ENCODE measurements around the gene LDAH.

The LDAH gene

GRCh38 chr2:20647738-20648137 lies 175.2 kb downstream of the LDAH start (continued):
- no peak for TF ChIP-seq POU6F1 (CRISPR knock-in tag; IDR thresholded peaks at IDR 0.05; ENCODE audit: borderline replicate concordance, low read depth)
- no peak for TF ChIP-seq CSDC2 (CRISPR knock-in tag; IDR thresholded peaks at IDR 0.05)
- TF ChIP-seq SNAI2 (CRISPR knock-in tag; IDR thresholded peaks at IDR 0.05): no peak

GRCh38 chr2:20647211-20647610 lies 175.7 kb downstream of the LDAH start:
- TF ChIP-seq TSHZ2 (CRISPR knock-in tag; IDR thresholded peaks at IDR 0.05) (no peak), ARNTL (CRISPR knock-in tag; IDR thresholded peaks at IDR 0.05; ENCODE audit: borderline replicate concordance, low read depth) (no peak), PPARA (CRISPR knock-in tag; IDR thresholded peaks at IDR 0.05; ENCODE audit: borderline replicate concordance) (no peak), RARB (CRISPR knock-in tag; IDR thresholded peaks at IDR 0.05) (no peak), TOX (CRISPR knock-in tag; IDR thresholded peaks at IDR 0.05; ENCODE audit: borderline replicate concordance) (no peak), SNAI2 (CRISPR knock-in tag; IDR thresholded peaks at IDR 0.05) (no peak), PATZ1 (CRISPR knock-in tag; IDR thresholded peaks at IDR 0.05; ENCODE audit: borderline replicate concordance) (no peak), ZFP3 (CRISPR knock-in tag; IDR thresholded peaks at IDR 0.05) (no peak), CSDC2 (CRISPR knock-in tag; IDR thresholded peaks at IDR 0.05) (no peak), POU6F1 (CRISPR knock-in tag; IDR thresholded peaks at IDR 0.05; ENCODE audit: borderline replicate concordance, low read depth) (no peak), ZNF70 (CRISPR knock-in tag; IDR thresholded peaks at IDR 0.05) (no peak)
- no peak for ATAC-seq

GRCh38 chr2:20646446-20646845 lies 176.5 kb downstream of the LDAH start:
- ATAC-seq: no peak
- no peak for TF ChIP-seq RARB (CRISPR knock-in tag; IDR thresholded peaks at IDR 0.05)
- TF ChIP-seq PPARA (CRISPR knock-in tag; IDR thresholded peaks at IDR 0.05; ENCODE audit: borderline replicate concordance): no peak
- no peak for TF ChIP-seq GLIS3 (CRISPR knock-in tag; IDR thresholded peaks at IDR 0.05)
- no peak for TF ChIP-seq PATZ1 (CRISPR knock-in tag; IDR thresholded peaks at IDR 0.05; ENCODE audit: borderline replicate concordance)
- no peak for TF ChIP-seq ZFP3 (CRISPR knock-in tag; IDR thresholded peaks at IDR 0.05)
- TF ChIP-seq ZNF565 (CRISPR knock-in tag; conservative IDR thresholded peaks at IDR 0.05; ENCODE audit: low read depth): no peak
- TF ChIP-seq ZNF70 (CRISPR knock-in tag; IDR thresholded peaks at IDR 0.05): no peak
- TF ChIP-seq TOX (CRISPR knock-in tag; IDR thresholded peaks at IDR 0.05; ENCODE audit: borderline replicate concordance): no peak
- no peak for TF ChIP-seq BACH2 (CRISPR knock-in tag; IDR thresholded peaks at IDR 0.05; ENCODE audit: borderline replicate concordance)
- no peak for TF ChIP-seq POU6F1 (CRISPR knock-in tag; IDR thresholded peaks at IDR 0.05; ENCODE audit: borderline replicate concordance, low read depth)
- TF ChIP-seq ZFP30 (CRISPR knock-in tag; IDR thresholded peaks at IDR 0.05): no peak
- TF ChIP-seq TSHZ2 (CRISPR knock-in tag; IDR thresholded peaks at IDR 0.05): no peak
- no peak for TF ChIP-seq CREB5 (CRISPR knock-in tag; IDR thresholded peaks at IDR 0.05; ENCODE audit: low read depth)
- no peak for TF ChIP-seq CSRNP3 (CRISPR knock-in tag; IDR thresholded peaks at IDR 0.05)
- no peak for TF ChIP-seq ISL1 (CRISPR knock-in tag; IDR thresholded peaks at IDR 0.05)
- no peak for TF ChIP-seq ARNTL (CRISPR knock-in tag; IDR thresholded peaks at IDR 0.05; ENCODE audit: borderline replicate concordance, low read depth)

All from SK-N-SH treated with all-trans-retinoic acid at 6 μM for 48 hours (cell line).